HFF-Myc (cell line): ENCODE results near the gene DEFB125.
"Not testable (repeated sequence)": the region's sequence is repeated elsewhere in the genome, so short reads cannot be mapped to it uniquely, and the experiment has no call there.

ENCODE experiments used
- DNase-seq: peaks from one replicate; pipeline ENCODE4 v3.0.0-alpha.2; 2011; ENCODE audit warnings: low read depth; ENCODE audit errors: extremely low read depth
- H3K4me3 ChIP-seq: replicated peaks from 2 replicates; pipeline ENCODE4 v1.5.1; 2011; ENCODE audit warnings: low read depth, mild to moderate bottlenecking, control low read depth, low read length
- TF ChIP-seq, protein P1 (sequence below): IDR thresholded peaks from 2 replicates; pipeline ENCODE4 v1.5.1; 2012; ENCODE audit warnings: mild to moderate bottlenecking, low read depth, low read length, control low read depth; ENCODE audit errors: missing control alignments

Gene DEFB125

GRCh38 chr20:101975-102374, 14.5 kb downstream of the DEFB125 start:
- no peak overlapping the region for H3K4me3 ChIP-seq
- DNase-seq = no peak
- TF ChIP-seq, protein P1, sequence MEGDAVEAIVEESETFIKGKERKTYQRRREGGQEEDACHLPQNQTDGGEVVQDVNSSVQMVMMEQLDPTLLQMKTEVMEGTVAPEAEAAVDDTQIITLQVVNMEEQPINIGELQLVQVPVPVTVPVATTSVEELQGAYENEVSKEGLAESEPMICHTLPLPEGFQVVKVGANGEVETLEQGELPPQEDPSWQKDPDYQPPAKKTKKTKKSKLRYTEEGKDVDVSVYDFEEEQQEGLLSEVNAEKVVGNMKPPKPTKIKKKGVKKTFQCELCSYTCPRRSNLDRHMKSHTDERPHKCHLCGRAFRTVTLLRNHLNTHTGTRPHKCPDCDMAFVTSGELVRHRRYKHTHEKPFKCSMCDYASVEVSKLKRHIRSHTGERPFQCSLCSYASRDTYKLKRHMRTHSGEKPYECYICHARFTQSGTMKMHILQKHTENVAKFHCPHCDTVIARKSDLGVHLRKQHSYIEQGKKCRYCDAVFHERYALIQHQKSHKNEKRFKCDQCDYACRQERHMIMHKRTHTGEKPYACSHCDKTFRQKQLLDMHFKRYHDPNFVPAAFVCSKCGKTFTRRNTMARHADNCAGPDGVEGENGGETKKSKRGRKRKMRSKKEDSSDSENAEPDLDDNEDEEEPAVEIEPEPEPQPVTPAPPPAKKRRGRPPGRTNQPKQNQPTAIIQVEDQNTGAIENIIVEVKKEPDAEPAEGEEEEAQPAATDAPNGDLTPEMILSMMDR = no peak

DNA sequence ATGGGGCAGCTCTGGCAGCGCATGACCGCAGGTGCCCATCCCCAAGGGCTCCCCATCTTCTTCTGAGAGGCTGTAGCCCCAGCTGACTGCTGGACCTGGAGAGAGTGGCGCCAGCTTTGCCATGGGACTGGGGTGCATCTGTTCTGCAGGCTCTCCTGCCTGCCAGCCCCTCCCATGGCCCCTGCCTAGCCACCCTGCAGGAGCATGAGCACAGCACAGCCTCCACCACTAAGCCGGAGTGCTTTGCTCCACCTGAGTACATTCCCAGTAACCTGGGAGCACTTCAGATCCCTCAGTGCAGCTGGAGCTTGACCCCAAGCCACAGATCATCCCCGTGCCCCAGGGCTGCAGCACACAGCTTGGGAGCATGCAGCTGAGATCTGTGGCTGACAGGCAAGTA, 16.0 kb downstream of the DEFB125 start:
- DNase-seq = no peak
- no peak overlapping the region for H3K4me3 ChIP-seq
- TF ChIP-seq, protein P1 = no peak

GRCh38 chr20:112396-112795, 24.9 kb downstream of the DEFB125 start:
- no peak for DNase-seq
- TF ChIP-seq, protein P1 = no peak
- H3K4me3 ChIP-seq = no peak overlapping the region

GRCh38 chr20:117518-117917, 30.0 kb downstream of the DEFB125 start:
- no peak for DNase-seq
- TF ChIP-seq, protein P1 = no peak
- H3K4me3 ChIP-seq = no peak overlapping the region

DNA sequence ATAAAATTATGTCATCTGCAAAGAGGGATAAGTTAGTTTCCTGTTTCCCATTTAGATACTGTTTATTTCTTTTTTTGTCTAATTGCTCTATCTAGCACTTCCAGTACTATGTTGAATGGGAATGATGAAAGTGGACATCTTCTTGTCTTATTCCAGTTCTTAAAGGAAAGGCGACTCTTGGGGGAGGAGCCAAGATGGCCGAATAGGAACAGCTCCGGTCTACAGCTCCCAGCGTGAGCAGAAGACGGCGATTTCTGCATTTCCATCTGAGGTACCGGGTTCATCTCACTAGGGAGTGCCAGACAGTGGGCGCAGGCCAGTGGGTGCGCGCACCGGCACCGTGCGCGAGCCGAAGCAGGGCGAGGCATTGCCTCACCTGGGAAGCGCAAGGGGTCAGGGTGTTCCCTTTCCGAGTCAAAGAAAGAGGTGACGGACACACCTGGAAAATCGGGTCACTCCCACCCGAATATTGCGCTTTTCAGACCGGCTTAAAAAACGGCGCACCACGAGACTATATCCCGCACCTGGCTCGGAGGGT, 42.4 kb downstream of the DEFB125 start:
- not testable (repeated sequence) for DNase-seq, H3K4me3 ChIP-seq

- TF ChIP-seq, protein P1 = peak; percentile 48
- DNase-seq = no peak
- H3K4me3 ChIP-seq = no peak overlapping the region
Observed at GRCh38 chr20:137668-138490, 50.4 kb downstream of the DEFB125 start.

- TF ChIP-seq, protein P1 = no peak
- no peak for DNase-seq
- no peak within 1 kb of the TSS for H3K4me3 ChIP-seq
Observed at GRCh38 chr20:142290-142689, 54.8 kb downstream of the DEFB125 start, which contains the start of gene DEFB126. Gene DEFB126 (plus strand): TSS chr20:142590. CDS start chr20:142629, 39 bp downstream.
